Psoas muscle (tissue), 8 donors: ENCODE data around the gene NNT. TPM values are rescaled to one million over a fixed set of nuclear protein-coding genes. Genes with fewer than 3 reads are reported as not detected.

Experiments
- ATAC-seq, 4 donors: fragments of 200-7000 bp; cut with Tn5 transposase; one replicate each; pipeline ENCODE4 v1.9.1; 2020; ENCODE audit warnings: moderate library complexity in 3 of 4, mild to moderate bottlenecking in 2 of 4
- DNase-seq, 2 donors: peaks; one replicate each; pipeline ENCODE4 v3.0.0-alpha.2; 2020
- H3K27ac ChIP-seq: fragments of 200-600 bp; one replicate; pipeline ENCODE4 v1.8.0; 2022
- H3K27me3 ChIP-seq, 3 donors: fragments of 200-600 bp in 1 of 3; one replicate each; pipeline versions ENCODE4 v1.6.1 to v1.8.0; 2013 to 2022; ENCODE audit warnings: low read length in 2 of 3, mild to moderate bottlenecking in 2 of 3, moderate library complexity in 1 of 3; ENCODE audit not compliant: insufficient read depth in 3 of 3
- H3K36me3 ChIP-seq, 2 donors: fragments of 200-600 bp in 1 of 2; one replicate each; pipeline versions ENCODE4 v1.6.1 to v1.8.0; 2013 to 2022; ENCODE audit warnings: low read depth in 1 of 2, mild to moderate bottlenecking in 1 of 2, moderate library complexity in 1 of 2; ENCODE audit not compliant: insufficient read depth in 1 of 2
- H3K4me1 ChIP-seq: fragments of 200-600 bp; one replicate; pipeline ENCODE4 v1.8.0; 2022
- H3K4me3 ChIP-seq: fragments of 200-600 bp; one replicate; pipeline ENCODE4 v1.8.0; 2022; ENCODE audit warnings: mild to moderate bottlenecking
- H3K9me3 ChIP-seq: fragments of 200-600 bp; one replicate; pipeline ENCODE4 v1.8.0; 2022
- CTCF ChIP-seq: fragments of 200-600 bp; IDR thresholded peaks from one replicate; pipeline ENCODE4 v1.8.0; 2022; ENCODE audit warnings: antibody characterized with exemption
- WGBS, 3 donors: extraction: QIAGEN DNeasy Blood & Tissue Kit; methylation state at CpG; one replicate each; pipeline versions ENCODE4 v1.1.6 to v1.1.7; 2013; 5-methylcytosine and 5-hydroxymethylcytosine counted together
- intact Hi-C, 2 donors: fragments of 100-400 bp; cut with DNase I; formaldehyde crosslinking; loops; one replicate each; pipeline versions ENCODE4 v1.11.0 to v1.14.2; 2022
- polyA plus RNA-seq, 3 donors: library from polyadenylated mRNA; stranded (reverse); fragments of 200-250 nt; gene quantifications; one replicate each; pipeline ENCODE4 v1.2.3, GENCODE V29; 2013
- total RNA-seq, 4 donors: library from RNA; stranded (reverse); fragmentation: NEBNext Ultra II Directional in 2 of 4; extraction: Animal tissue kit (Norgen Biotek cat#: 25700) in 2 of 4; gene quantifications; one replicate each; pipeline versions ENCODE4 v1.2.1 to v1.2.4, GENCODE V29; 2021 to 2023
- donor health status: healthy with polysubstance abuse.
- donor health status: DM: no; HTN: no; CAD: no; lungs with moderate emphysema.
- donor health status: Bipolar disorder and iron deficiency.
- donor health status: healthy.
- donor health status: DM: yes; HTN: yes; CAD: no.
- donor health status: DM: no; HTN: no; CAD: no.
- donor health status: DM: no; HTN: no; CAD: no.
- donor health status: DM: yes; HTN: yes; CAD: no.

The NNT gene
- total and polyA plus RNA-seq, 7 donors, result 108 to 442 (median 216) TPM

- Histone ChIP-seq H3K9me3 (no peaks in the 10 kb centered on the region), H3K4me3 (no peak overlapping the region), H3K27me3 (no peaks in the 10 kb centered on the region), H3K4me1 (peaks cover 3% of the 10 kb centered on the region), H3K36me3 (no peaks in the 10 kb centered on the region), H3K27ac (no peak overlapping the region)
- WGBS, 3 donors, result 62 to 65% (median 64%) methylated on average over 5 of the region's 5 CpGs
- no peak for TF ChIP-seq CTCF
- DNase-seq (no peak), ATAC-seq (no peak)
- intact Hi-C loops, result no loop called here
These were observed 38.6 kb upstream of the NNT start for GRCh38 chr5:43564289-43564850.

- 73 to 82% (median 79%) methylated on average over 5 of the region's 5 CpGs for WGBS, 3 donors
These were observed 37.9 kb upstream of the NNT start for GRCh38 chr5:43565043-43565442.

GRCh38 chr5:43567967-43568366, 35.0 kb upstream of the NNT start:
- Histone ChIP-seq H3K27ac (no peak overlapping the region), H3K27me3 (no peaks in the 10 kb centered on the region), H3K4me3 (no peak overlapping the region), H3K4me1 (peaks cover 19% of the 10 kb centered on the region), H3K36me3 (peaks cover 0 to 3% of the 10 kb centered on the region in 2 donors), H3K9me3 (no peaks in the 10 kb centered on the region)
- WGBS, 3 donors, result 77 to 90% (median 81%) methylated on average over 3 of the region's 3 CpGs
- intact Hi-C loops, result no loop called here
- DNase-seq (no peak), ATAC-seq (no peak)
- no peak for TF ChIP-seq CTCF

More at GRCh38 chr5:43565043-43565442, 37.9 kb upstream of the NNT start:
- no peak for TF ChIP-seq CTCF
- Histone ChIP-seq H3K4me3 (no peak overlapping the region), H3K4me1 (peaks cover 3% of the 10 kb centered on the region), H3K27me3 (no peaks in the 10 kb centered on the region), H3K9me3 (no peaks in the 10 kb centered on the region), H3K36me3 (no peaks in the 10 kb centered on the region), H3K27ac (no peak overlapping the region)
- ATAC-seq, result no peak
- DNase-seq, result no peak
- intact Hi-C loops, result no loop called here

GRCh38 chr5:43569236-43569746, 33.7 kb upstream of the NNT start:
- intact Hi-C loops, result no loop called here
- Histone ChIP-seq H3K4me1 (peaks cover 23% of the 10 kb centered on the region), H3K36me3 (peaks cover 0 to 3% of the 10 kb centered on the region in 2 donors), H3K27me3 (no peaks in the 10 kb centered on the region), H3K4me3 (no peak overlapping the region), H3K9me3 (no peaks in the 10 kb centered on the region), H3K27ac (no peak overlapping the region)
- TF ChIP-seq CTCF, result no peak
- WGBS, 3 donors, result 62 to 91% (median 78%) methylated on average over 4 of the region's 4 CpGs
- ATAC-seq (no peak), DNase-seq (no peak)
